SK-N-SH (cell line): ENCODE measurements around the gene TCP11L1. TPM values are rescaled to one million over a fixed set of nuclear protein-coding genes. Genes with fewer than 3 reads are reported as not detected.

Source experiments
- CTCF ChIA-PET: fragments of 300-600, 350-600 bp; formaldehyde crosslinking; extraction: SDS; loops from one replicate; lab custom pipeline; 2021; lab: Yijun Ruan, JAX
- POLR2A ChIA-PET: fragments of 350-600 bp; sonication (Branson Sonifier 250); formaldehyde crosslinking; extraction: SDS; loops from one replicate; lab custom pipeline; 2020; ENCODE audit warnings: antibody characterized with exemption, inconsistent platforms; lab: Yijun Ruan, JAX
- DNase-seq: peaks from one replicate; pipeline ENCODE4 v3.0.0; 2012
- H2AFZ ChIP-seq: fragments of 200-600 bp; sonication (generic); 2 replicates; pipeline ENCODE4 v1.8.1; 2016; ENCODE audit warnings: antibody characterized with exemption, mild to moderate bottlenecking, low read depth
- H3F3A ChIP-seq: fragments of 200-600 bp; sonication (generic); replicated peaks from 2 replicates; pipeline ENCODE3; 2016; ENCODE audit warnings: antibody characterized with exemption, mild to moderate bottlenecking; ENCODE audit not compliant: insufficient read depth
- H3K27ac ChIP-seq, 2 experiments: fragments of 200-500 bp in 1 of 2; fragments of 200-600 bp in 1 of 2; sonication (Bioruptor generic) in 1 of 2; sonication (generic), shearing (Covaris generic) in 1 of 2; 2 replicates each; pipeline versions ENCODE4 v1.5.1 to v1.6.1; 2014 to 2016; ENCODE audit warnings: low read depth in 2 of 2, inconsistent platforms in 1 of 2, low read length in 1 of 2, mild to moderate bottlenecking in 1 of 2, mixed read lengths in 1 of 2
- H3K27me3 ChIP-seq: fragments of 200-600 bp; sonication (generic), shearing (Covaris generic); 2 replicates; pipeline ENCODE4 v1.6.1; 2016; ENCODE audit warnings: mixed run types; ENCODE audit not compliant: insufficient read depth
- H3K36me3 ChIP-seq, 2 experiments: fragments of 200-500 bp in 1 of 2; fragments of 200-600 bp in 1 of 2; sonication (Bioruptor generic) in 1 of 2; sonication (generic) in 1 of 2; replicated peaks in 1 of 2; 2 replicates each; pipeline versions ENCODE3 to v1.5.1; 2014 to 2016; ENCODE audit warnings: low read length in 1 of 2, mild to moderate bottlenecking in 1 of 2; ENCODE audit not compliant: insufficient read depth in 2 of 2, control insufficient read depth in 1 of 2
- H3K4me1 ChIP-seq, 2 experiments: fragments of 200-500 bp in 1 of 2; fragments of 200-600 bp in 1 of 2; sonication (Bioruptor generic) in 1 of 2; sonication (generic), shearing (Covaris generic) in 1 of 2; 2 replicates each; pipeline versions ENCODE4 v1.5.1 to v1.6.1; 2014 to 2016; ENCODE audit warnings: low read depth in 1 of 2, low read length in 1 of 2, mixed run types in 1 of 2; ENCODE audit not compliant: insufficient read depth in 2 of 2, control insufficient read depth in 1 of 2
- H3K4me2 ChIP-seq: fragments of 200-600 bp; sonication (generic), shearing (Covaris generic); 2 replicates; pipeline ENCODE4 v1.6.1; 2017; ENCODE audit warnings: mixed run types
- H3K4me3 ChIP-seq, 2 experiments: fragments of 200-500 bp in 1 of 2; fragments of 200-600 bp in 1 of 2; sonication (Bioruptor generic) in 1 of 2; sonication (generic), shearing (Covaris generic) in 1 of 2; 2 replicates each; pipeline versions ENCODE4 v1.5.1 to v1.8.1; 2014 to 2016; ENCODE audit warnings: low read depth in 2 of 2, inconsistent platforms in 1 of 2, low read length in 1 of 2, mild to moderate bottlenecking in 1 of 2, mixed read lengths in 1 of 2, moderate library complexity in 1 of 2
- H3K79me2 ChIP-seq: fragments of 200-600 bp; sonication (generic); 2 replicates; pipeline ENCODE4 v1.8.1; 2017; ENCODE audit warnings: mild to moderate bottlenecking; ENCODE audit not compliant: insufficient read depth
- H3K9ac ChIP-seq: fragments of 200-600 bp; sonication (generic); 2 replicates; pipeline ENCODE4 v1.6.1; 2017; ENCODE audit warnings: mixed run types
- H3K9me2 ChIP-seq: fragments of 200-600 bp; sonication (generic); 2 replicates; pipeline ENCODE4 v1.6.1; 2017; ENCODE audit warnings: mixed run types
- H3K9me3 ChIP-seq: fragments of 200-600 bp; sonication (generic); 2 replicates; pipeline ENCODE4 v1.6.1; 2017; ENCODE audit warnings: mixed run types, mild to moderate bottlenecking, moderate library complexity
- H4K20me1 ChIP-seq: fragments of 200-600 bp; sonication (generic); 2 replicates; pipeline ENCODE4 v1.6.1; 2017; ENCODE audit warnings: mild to moderate bottlenecking, mixed run types; ENCODE audit not compliant: insufficient read depth
- ELF1 ChIP-seq: IDR thresholded peaks from 2 replicates; pipeline ENCODE4 v1.4.0; 2012
- EP300 ChIP-seq, 2 experiments: IDR thresholded peaks; 2 replicates each; pipeline versions ENCODE4 v1.4.0 to v1.6.1; 2012; ENCODE audit warnings: borderline replicate concordance in 1 of 2, low read depth in 1 of 2, low read length in 1 of 2
- FOSL2 ChIP-seq: IDR thresholded peaks from 2 replicates; pipeline ENCODE4 v1.4.0; 2012; ENCODE audit warnings: low read depth, mild to moderate bottlenecking, moderate library complexity, borderline replicate concordance
- FOXJ3 ChIP-seq: sonication (generic); formaldehyde crosslinking; IDR thresholded peaks from 2 replicates; pipeline ENCODE4 v1.5.1; 2020; ENCODE audit warnings: mild to moderate bottlenecking, missing genetic modification reagents
- GABPA ChIP-seq: IDR thresholded peaks from 2 replicates; pipeline ENCODE4 v1.4.0; 2012; ENCODE audit warnings: low read depth, mild to moderate bottlenecking
- JUND ChIP-seq: IDR thresholded peaks from 2 replicates; pipeline ENCODE4 v1.4.0; 2012
- NFIC ChIP-seq: IDR thresholded peaks from 2 replicates; pipeline ENCODE4 v1.4.0; 2012; ENCODE audit warnings: borderline replicate concordance
- PBX3 ChIP-seq: IDR thresholded peaks from 2 replicates; pipeline ENCODE4; 2012
- POLR2AphosphoS5 ChIP-seq: IDR thresholded peaks from 2 replicates; pipeline ENCODE4 v1.6.1; 2012; ENCODE audit warnings: low read depth, low read length
- RAD21 ChIP-seq: IDR thresholded peaks from 2 replicates; pipeline ENCODE4 v1.6.1; 2012; ENCODE audit warnings: mild to moderate bottlenecking, low read length
- RCOR1 ChIP-seq: fragments of 150-350 bp; IDR thresholded peaks from 2 replicates; pipeline ENCODE4 v1.6.1; 2017; ENCODE audit warnings: antibody characterized with exemption, low read length
- REST ChIP-seq: IDR thresholded peaks from 2 replicates; pipeline ENCODE4 v1.6.1; 2012; ENCODE audit warnings: mild to moderate bottlenecking, low read depth, low read length, moderate library complexity
- RXRA ChIP-seq: IDR thresholded peaks from 2 replicates; pipeline ENCODE4 v1.4.0; 2012; ENCODE audit warnings: low read depth, mild to moderate bottlenecking, borderline replicate concordance
- SMC3 ChIP-seq: IDR thresholded peaks from 2 replicates; pipeline ENCODE4 v1.6.1; 2012; ENCODE audit warnings: low read depth, low read length, improper control_type of control experiment
- TAF1 ChIP-seq: IDR thresholded peaks from 2 replicates; pipeline ENCODE4 v1.6.1; 2012; ENCODE audit warnings: low read depth, mild to moderate bottlenecking, low read length, moderate library complexity, borderline replicate concordance
- TCF12 ChIP-seq: IDR thresholded peaks from 2 replicates; pipeline ENCODE4 v1.4.0; 2012
- TEAD4 ChIP-seq: IDR thresholded peaks from 2 replicates; pipeline ENCODE4 v1.4.0; 2012; ENCODE audit warnings: mild to moderate bottlenecking, borderline replicate concordance; ENCODE audit not compliant: insufficient read depth
- USF2 ChIP-seq: fragments of 150-350 bp; IDR thresholded peaks from 2 replicates; pipeline ENCODE4 v1.6.1; 2017; ENCODE audit warnings: antibody characterized with exemption, low read length, low read depth, borderline replicate concordance
- YY1 ChIP-seq: IDR thresholded peaks from 2 replicates; pipeline ENCODE4 v1.4.0; 2012; ENCODE audit warnings: low read depth, mild to moderate bottlenecking
- ZBTB33 ChIP-seq: IDR thresholded peaks from 2 replicates; pipeline ENCODE4 v1.4.0; 2012; ENCODE audit warnings: low read depth, borderline replicate concordance
- WGBS: methylation state at CpG from one replicate; pipeline ENCODE4 v1.1.6; 2017; ENCODE audit warnings: low lambda C conversion rate; 5-methylcytosine and 5-hydroxymethylcytosine counted together
- polyA plus RNA-seq, 3 experiments: library from polyadenylated mRNA; depleted of rRNA; stranded (reverse); fragments of >200 nt; gene quantifications; 2 replicates each; pipeline ENCODE4 v1.2.3, GENCODE V29; 2012

TCP11L1 gene
- polyA plus RNA-seq, 1 of the 3 experiments (the other 2 are of a cell fraction), result 12.7 TPM

GRCh38 chr11:33027846-33028536 is 11.4 kb upstream of the TCP11L1 start:
- no peak for DNase-seq
- peak overlapping the region; percentile 65 to 79; a peak in 3 of 4 replicates for H3K27ac ChIP-seq
- peaks cover 13 to 23% of the 10 kb centered on the region in 2 experiments for H3K36me3 ChIP-seq
- no peaks in the 10 kb centered on the region for H3K9me3 ChIP-seq
- H3K4me2 ChIP-seq, result peak overlapping the region; percentile 67
- peaks cover 31% of the 10 kb centered on the region for H3F3A ChIP-seq
- H3K9me2 ChIP-seq, result no peaks in the 10 kb centered on the region
- peak; percentile 83 for TF ChIP-seq TCF12
- peak; percentile 70; the same call in 1 of the 2 replicates for TF ChIP-seq FOSL2
- TF ChIP-seq PBX3, result peak; percentile 88
- TF ChIP-seq REST, result no peak
- no peak for TF ChIP-seq YY1
- TF ChIP-seq SMC3, result no peak
- TF ChIP-seq TEAD4, result peak; percentile 78; the same call in 1 of the 2 replicates
- TF ChIP-seq RCOR1, result no peak
- TF ChIP-seq EP300 (IDR thresholded peaks at IDR 0.05; ENCODE audit: borderline replicate concordance in 1 of 2, low read depth in 1 of 2, low read length in 1 of 2), result peak in 1 of 2 experiments; percentile 61; a peak in 1 of 4 replicates
- no peak for TF ChIP-seq GABPA
- TF ChIP-seq ZBTB33, result no peak
- TF ChIP-seq FOXJ3 (CRISPR knock-in tag), result no peak
- peak; percentile 65 for TF ChIP-seq JUND
- TF ChIP-seq ELF1, result no peak; the same call in 1 of the 2 replicates
- no peak for TF ChIP-seq USF2
- TF ChIP-seq NFIC, result no peak; the same call in 1 of the 2 replicates
- TF ChIP-seq RXRA, result peak; percentile 38; the same call in 1 of the 2 replicates
- no peak for TF ChIP-seq RAD21
- 0 out of 2 replicates have a peak, but pooled peaks have one; percentile 28 for TF ChIP-seq POLR2AphosphoS5
- TF ChIP-seq TAF1, result no peak
- 51% methylated on average over 4 of the region's 4 CpGs for WGBS
- H3K27me3 ChIP-seq, result no peaks in the 10 kb centered on the region
- H4K20me1 ChIP-seq, result no peaks in the 10 kb centered on the region
- H3K4me1 ChIP-seq, result peaks cover 2 to 26% of the 10 kb centered on the region in 2 experiments
- peak overlapping the region in 1 of 2 experiments; percentile 43; a peak in 2 of 4 replicates for H3K4me3 ChIP-seq
- no peak overlapping the region for H2AFZ ChIP-seq
- POLR2A ChIA-PET, result interaction anchor here (1.3 kb wide), 1 partner anchor 11 kb away, joined by 4 read pairs; the partner anchor contains the start of gene TCP11L1
- no peak overlapping the region for H3K9ac ChIP-seq
- H3K79me2 ChIP-seq, result peaks cover 28% of the 10 kb centered on the region
- CTCF ChIA-PET, result interaction anchor here (1.8 kb wide), 1 partner anchor 38 kb away, joined by 5 read pairs; no protein-coding TSS in a partner anchor
